ENCODE data around the gene OLR1. TPM values are rescaled to one million over a fixed set of nuclear protein-coding genes. Genes with fewer than 3 reads are reported as not detected.

OLR1 gene
- total and polyA plus RNA-seq, 2 donors (not counting 3 experiments of a cell fraction or from before 2014, with no cell fraction given), result not detected

DNA sequence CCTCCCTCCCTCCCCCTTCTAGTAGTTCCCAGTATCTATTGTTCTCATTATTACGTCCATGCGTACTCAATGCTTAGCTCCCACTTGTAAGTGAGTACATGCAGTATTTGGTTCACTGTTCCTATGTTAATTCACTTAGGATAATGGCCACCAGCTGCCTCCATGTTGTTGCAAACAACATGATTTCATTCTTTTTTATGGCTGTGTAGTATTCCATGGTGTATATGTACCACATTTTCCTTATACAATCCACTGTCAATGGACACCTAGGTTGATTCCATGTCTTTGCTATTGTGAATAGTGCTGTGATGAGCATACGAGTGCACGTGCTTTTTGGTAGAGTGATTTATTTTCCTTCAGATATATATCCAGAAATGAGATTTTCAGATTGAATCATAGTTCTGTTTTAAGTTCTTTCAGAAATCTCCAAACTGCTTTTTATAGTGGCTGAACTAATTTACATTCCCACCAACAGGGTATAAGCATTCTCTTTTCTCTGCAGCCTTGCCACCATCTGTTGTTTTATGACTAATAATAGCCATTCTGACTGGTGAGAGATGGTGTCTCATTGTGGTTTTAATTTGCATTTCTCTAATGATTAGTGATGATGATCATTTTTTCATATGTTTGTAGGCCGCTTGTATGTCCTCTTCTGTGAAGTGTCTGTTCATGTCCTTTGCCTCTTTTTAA lies 24.1 kb downstream of the OLR1 start:
- BruUV-seq (replicated peaks), result no TSS peak
- Histone ChIP-seq H3K4me3 (replicated peaks in 1 of 3; ENCODE audit: insufficient read depth in 1 of 3, low read depth in 1 of 3, low read length in 3 of 3) (no peak overlapping the region), H3K4me2 (ENCODE audit: insufficient read depth, low read length) (no peak overlapping the region), H3K9ac (replicated peaks; ENCODE audit: extremely low read depth, insufficient read depth, low read length) (no peak overlapping the region), H2AFZ (ENCODE audit: low read depth, low read length) (no peak overlapping the region), H3K27ac (ENCODE audit: insufficient read depth, low read depth, low read length) (no peak overlapping the region), H3K27me3 (ENCODE audit: control insufficient read depth in 2 of 2, insufficient read depth in 2 of 2, low read length in 2 of 2) (no peaks in the 10 kb centered on the region), H3K79me2 (ENCODE audit: control insufficient read depth, insufficient read depth, low read length) (no peaks in the 10 kb centered on the region), H3K4me1 (ENCODE audit: control insufficient read depth, extremely low read depth, insufficient read depth, low read length) (no peaks in the 10 kb centered on the region), H3K9me3 (replicated peaks; ENCODE audit: control insufficient read depth, insufficient read depth, low read length) (no peaks in the 10 kb centered on the region), H3K9me1 (replicated peaks; ENCODE audit: control insufficient read depth, extremely low read depth, insufficient read depth, low read length) (no peaks in the 10 kb centered on the region), H4K20me1 (replicated peaks; ENCODE audit: control insufficient read depth, extremely low read depth, insufficient read depth, low read length) (no peaks in the 10 kb centered on the region), H3K36me3 (ENCODE audit: control insufficient read depth in 2 of 2, extremely low read depth in 1 of 2, insufficient read depth in 2 of 2, low read length in 2 of 2) (no peaks in the 10 kb centered on the region)
- POLR2A ChIA-PET, result no interaction called here
- TF ChIP-seq, protein P1, sequence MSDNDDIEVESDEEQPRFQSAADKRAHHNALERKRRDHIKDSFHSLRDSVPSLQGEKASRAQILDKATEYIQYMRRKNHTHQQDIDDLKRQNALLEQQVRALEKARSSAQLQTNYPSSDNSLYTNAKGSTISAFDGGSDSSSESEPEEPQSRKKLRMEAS (IDR thresholded peaks at IDR 0.05; ENCODE audit: insufficient read depth, insufficient read length), result no peak
- TF ChIP-seq, protein P2, sequence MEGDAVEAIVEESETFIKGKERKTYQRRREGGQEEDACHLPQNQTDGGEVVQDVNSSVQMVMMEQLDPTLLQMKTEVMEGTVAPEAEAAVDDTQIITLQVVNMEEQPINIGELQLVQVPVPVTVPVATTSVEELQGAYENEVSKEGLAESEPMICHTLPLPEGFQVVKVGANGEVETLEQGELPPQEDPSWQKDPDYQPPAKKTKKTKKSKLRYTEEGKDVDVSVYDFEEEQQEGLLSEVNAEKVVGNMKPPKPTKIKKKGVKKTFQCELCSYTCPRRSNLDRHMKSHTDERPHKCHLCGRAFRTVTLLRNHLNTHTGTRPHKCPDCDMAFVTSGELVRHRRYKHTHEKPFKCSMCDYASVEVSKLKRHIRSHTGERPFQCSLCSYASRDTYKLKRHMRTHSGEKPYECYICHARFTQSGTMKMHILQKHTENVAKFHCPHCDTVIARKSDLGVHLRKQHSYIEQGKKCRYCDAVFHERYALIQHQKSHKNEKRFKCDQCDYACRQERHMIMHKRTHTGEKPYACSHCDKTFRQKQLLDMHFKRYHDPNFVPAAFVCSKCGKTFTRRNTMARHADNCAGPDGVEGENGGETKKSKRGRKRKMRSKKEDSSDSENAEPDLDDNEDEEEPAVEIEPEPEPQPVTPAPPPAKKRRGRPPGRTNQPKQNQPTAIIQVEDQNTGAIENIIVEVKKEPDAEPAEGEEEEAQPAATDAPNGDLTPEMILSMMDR (IDR thresholded peaks at IDR 0.05; ENCODE audit: extremely low read depth in 1 of 2, insufficient read depth in 1 of 2, low read depth in 1 of 2, low read length in 2 of 2), result no peak
- TF ChIP-seq FOS (IDR thresholded peaks at IDR 0.05; ENCODE audit: borderline replicate concordance, insufficient read depth, low read length) (no peak), EZH2 (IDR thresholded peaks at IDR 0.05; ENCODE audit: borderline replicate concordance, low read depth, low read length, severe bottlenecking) (no peak), POLR2AphosphoS5 (IDR thresholded peaks at IDR 0.05; ENCODE audit: insufficient read depth, low read depth, low read length) (no peak), GATA2 (IDR thresholded peaks at IDR 0.05; ENCODE audit: insufficient read depth, insufficient read length, low read depth, low read length) (no peak), POLR2A (IDR thresholded peaks at IDR 0.05; ENCODE audit: low read depth, low read length) (no peak), JUN (IDR thresholded peaks at IDR 0.05; ENCODE audit: borderline replicate concordance, insufficient read depth, insufficient read length, low read depth) (no peak), MYC (IDR thresholded peaks at IDR 0.05; ENCODE audit: low read depth, low read length) (no peak)
- dilution Hi-C loops (cut with MboI; ENCODE audit: extremely low pct_ligation_motif_present, low sequenced_read_pairs), result no loop called here
- CTCF ChIA-PET, result no interaction called here
- DNase-seq (ENCODE audit: low read depth, low spot score), result no peak
- no peak for FAIRE-seq
- intact Hi-C loops (cut with micrococcal nuclease), result no loop called here

Measured in endothelial cell of umbilical vein (primary cell).